Karpas-422 (cell line): Measurements from ENCODE around the gene CD38. TPM values are rescaled to one million over a fixed set of nuclear protein-coding genes. Genes with fewer than 3 reads are reported as not detected.
"Not testable (repeated sequence)": the region's sequence is repeated elsewhere in the genome, so short reads cannot be mapped to it uniquely, and the experiment has no call there.

ENCODE experiments used
- DNase-seq: peaks from one replicate; pipeline ENCODE4 v3.0.0-alpha.2; 2015
- H2AFZ ChIP-seq: fragments of 200-600 bp; sonication (generic); 2 replicates; pipeline ENCODE4 v1.6.1; 2014; ENCODE audit warnings: antibody characterized with exemption, low read length, mixed read lengths
- H3K27ac ChIP-seq: fragments of 200-600 bp; sonication (generic); 2 replicates; pipeline ENCODE4 v1.5.1; 2014; ENCODE audit warnings: mild to moderate bottlenecking, low read length, moderate library complexity
- H3K27me3 ChIP-seq: fragments of 200-600 bp; sonication (generic); 2 replicates; pipeline ENCODE4 v1.6.1; 2014; ENCODE audit warnings: low read length, mixed read lengths
- H3K36me3 ChIP-seq: fragments of 200-600 bp; sonication (generic); 2 replicates; pipeline ENCODE4 v1.6.1; 2014; ENCODE audit warnings: low read length, mixed read lengths; ENCODE audit not compliant: insufficient read depth
- H3K4me1 ChIP-seq: fragments of 200-600 bp; sonication (generic); 2 replicates; pipeline ENCODE4 v1.6.1; 2014; ENCODE audit warnings: mild to moderate bottlenecking, low read length, mixed read lengths
- H3K4me2 ChIP-seq: fragments of 200-600 bp; sonication (generic); 2 replicates; pipeline ENCODE4 v1.6.1; 2014; ENCODE audit warnings: low read length, low read depth, mild to moderate bottlenecking; ENCODE audit not compliant: poor library complexity, severe bottlenecking
- H3K4me3 ChIP-seq: fragments of 200-600 bp; sonication (generic); 2 replicates; pipeline ENCODE4 v1.5.1; 2014; ENCODE audit warnings: mild to moderate bottlenecking, antibody characterized with exemption, low read length, mixed read lengths
- H3K79me2 ChIP-seq: fragments of 200-600 bp; sonication (generic); 2 replicates; pipeline ENCODE4 v1.6.1; 2014; ENCODE audit warnings: mild to moderate bottlenecking, low read length, mixed read lengths
- H3K9ac ChIP-seq: fragments of 200-600 bp; sonication (generic); 2 replicates; pipeline ENCODE4 v1.6.0; 2014; ENCODE audit warnings: low read length
- H3K9me2 ChIP-seq: fragments of 200-600 bp; sonication (generic), shearing (Covaris generic); replicated peaks from 2 replicates; pipeline ENCODE4 v1.6.0; 2014; ENCODE audit warnings: mild to moderate bottlenecking, low read length, moderate library complexity; ENCODE audit not compliant: insufficient read depth
- H3K9me3 ChIP-seq: fragments of 300-700, 200-600 bp; sonication (generic); 2 replicates; pipeline ENCODE4 v1.6.1; 2014; ENCODE audit warnings: low read length, mixed read lengths
- H4K20me1 ChIP-seq: fragments of 200-600 bp; sonication (generic); 2 replicates; pipeline ENCODE4 v1.6.1; 2014; ENCODE audit warnings: mild to moderate bottlenecking, antibody characterized with exemption, low read length, low read depth; ENCODE audit not compliant: insufficient read depth
- total RNA-seq: library from RNA; depleted of rRNA; stranded (reverse); fragments of >200 nt; shearing (Covaris generic); gene quantifications from 2 replicates; pipeline ENCODE4 v1.2.3, GENCODE V29; 2014; ENCODE audit warnings: low replicate concordance

Gene CD38
- total RNA-seq, 1 experiment from 2014 or later, result 3.6 TPM

DNA sequence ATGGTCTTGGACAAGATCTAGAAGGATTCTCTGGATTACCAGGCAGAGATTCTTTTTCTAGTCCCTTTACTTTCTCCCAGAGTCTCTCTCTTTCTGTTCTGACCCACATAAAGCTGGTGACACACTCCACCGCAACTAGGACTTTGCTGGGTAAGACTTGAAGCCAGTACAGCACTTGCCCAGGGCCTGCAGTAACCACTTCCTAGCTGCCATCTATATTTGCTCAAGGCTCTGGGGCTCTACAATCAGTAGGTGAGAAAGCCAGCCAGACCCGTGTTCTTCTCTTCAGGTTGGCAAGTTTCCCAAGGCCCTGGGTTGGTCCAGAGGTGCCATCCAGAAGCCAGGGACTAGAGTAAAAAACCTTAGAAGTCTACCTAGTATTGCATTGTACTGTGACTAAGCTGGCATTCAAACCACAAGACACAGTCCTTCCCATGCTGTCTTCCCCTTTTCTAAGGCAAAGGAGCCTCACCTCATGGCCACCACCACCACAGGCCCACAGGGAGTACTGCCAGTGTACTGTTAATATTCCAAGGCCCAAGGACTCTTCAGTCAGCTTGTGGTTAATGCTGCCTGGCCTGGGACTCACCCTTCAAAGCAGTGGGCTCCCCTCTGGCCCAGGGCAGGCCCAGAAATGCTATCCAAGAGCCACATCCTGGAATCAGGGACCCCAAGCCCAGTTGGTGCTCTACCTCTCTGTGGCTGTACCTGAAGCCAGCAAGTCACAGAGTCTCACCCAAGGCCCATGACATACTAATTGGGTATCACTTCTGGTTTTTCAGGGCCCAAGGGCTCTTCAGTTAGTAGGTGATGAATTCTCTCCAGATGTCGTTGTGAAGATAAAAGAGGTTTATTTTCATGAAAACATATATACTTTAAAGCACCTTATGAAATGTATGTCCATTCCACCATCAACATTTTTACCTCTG, 54.7 kb downstream of the CD38 start:
- Histone ChIP-seq H3K9ac (no peak overlapping the region), H3K4me3 (no peak overlapping the region), H3K27me3 (no peaks in the 10 kb centered on the region), H2AFZ (no peak overlapping the region), H3K79me2 (no peaks in the 10 kb centered on the region), H4K20me1 (no peaks in the 10 kb centered on the region), H3K27ac (no peak overlapping the region), H3K4me1 (no peaks in the 10 kb centered on the region), H3K9me3 (no peaks in the 10 kb centered on the region), H3K9me2 (no peaks in the 10 kb centered on the region), H3K4me2 (no peak overlapping the region), H3K36me3 (no peaks in the 10 kb centered on the region)
- no peak for DNase-seq

DNA sequence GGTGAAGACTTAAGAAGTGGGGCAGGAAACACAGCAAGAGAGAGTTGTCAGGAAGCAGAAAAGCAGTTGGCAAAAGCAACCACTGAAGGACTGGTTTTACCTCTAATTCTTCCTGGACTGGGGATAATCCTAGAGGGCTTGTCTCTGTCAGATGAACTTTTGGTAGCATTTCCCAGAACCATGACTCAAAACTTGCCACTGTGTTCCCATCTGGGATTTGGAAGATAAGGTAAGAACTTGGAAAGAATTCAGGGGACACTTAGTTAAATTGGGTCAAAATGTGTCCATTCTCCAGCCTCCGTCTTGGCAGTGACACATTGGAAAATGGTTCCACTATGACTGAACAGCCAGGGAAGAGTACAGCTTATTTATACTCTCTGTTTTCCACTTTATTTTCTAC, 55.7 kb downstream of the CD38 start:
- no peaks in the 10 kb centered on the region for H3K9me2 ChIP-seq

DNA sequence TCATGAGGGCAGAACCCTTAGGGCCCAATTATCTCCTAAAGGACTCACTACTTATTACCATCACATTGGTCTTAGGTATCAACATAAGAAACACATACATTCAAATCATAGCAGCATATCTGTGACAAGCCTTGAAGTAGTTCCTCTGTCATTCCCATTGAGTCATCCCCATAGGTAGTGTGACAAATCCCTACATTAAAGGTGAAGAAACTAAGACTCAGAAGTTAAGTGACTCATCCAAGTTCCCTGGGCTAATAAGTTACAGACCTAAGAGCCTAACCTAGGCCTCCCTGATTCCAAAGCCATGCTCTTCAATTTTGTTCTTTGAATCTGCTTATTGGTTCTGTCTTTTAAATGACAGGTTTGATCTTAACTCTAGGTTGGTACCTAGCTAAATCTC, 58.2 kb downstream of the CD38 start:
- Histone ChIP-seq H3K36me3 (no peaks in the 10 kb centered on the region), H2AFZ (no peak overlapping the region), H3K4me2 (no peak overlapping the region), H3K4me1 (no peaks in the 10 kb centered on the region), H3K79me2 (no peaks in the 10 kb centered on the region), H3K4me3 (no peak overlapping the region), H3K27me3 (no peaks in the 10 kb centered on the region), H4K20me1 (no peaks in the 10 kb centered on the region), H3K27ac (no peak overlapping the region), H3K9ac (no peak overlapping the region), H3K9me3 (no peaks in the 10 kb centered on the region), H3K9me2 (no peaks in the 10 kb centered on the region)
- DNase-seq, result no peak

More for the DNA sequence above, 55.7 kb downstream of the CD38 start:
- Histone ChIP-seq H3K36me3 (no peaks in the 10 kb centered on the region), H3K27ac (no peak overlapping the region), H3K4me1 (no peaks in the 10 kb centered on the region), H2AFZ (no peak overlapping the region), H3K4me3 (no peak overlapping the region), H4K20me1 (no peaks in the 10 kb centered on the region), H3K4me2 (no peak overlapping the region), H3K27me3 (no peaks in the 10 kb centered on the region), H3K79me2 (no peaks in the 10 kb centered on the region), H3K9ac (no peak overlapping the region), H3K9me3 (no peaks in the 10 kb centered on the region)
- DNase-seq, result no peak

DNA sequence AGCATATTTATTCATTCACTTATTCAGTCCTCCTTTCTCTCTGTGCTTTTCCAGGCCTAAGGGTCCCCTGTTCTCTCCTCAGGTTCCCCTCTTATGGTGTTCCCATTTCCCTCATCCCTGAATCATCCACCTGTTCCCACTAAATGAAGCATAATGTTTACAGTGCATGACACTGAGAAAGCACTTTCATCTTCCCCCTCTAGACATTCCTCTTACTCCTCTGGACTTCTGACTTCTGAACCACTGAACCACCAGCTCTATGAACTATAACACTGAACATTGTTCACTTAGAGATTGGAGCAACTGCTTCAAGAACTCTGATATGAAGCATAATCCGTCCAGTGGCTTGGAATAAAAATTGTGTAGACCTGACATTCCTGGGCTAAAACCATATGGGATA, 59.5 kb downstream of the CD38 start:
- H3K27ac ChIP-seq, result no peak overlapping the region
- no peaks in the 10 kb centered on the region for H3K9me2 ChIP-seq
- H2AFZ ChIP-seq, result no peak overlapping the region
- H3K36me3 ChIP-seq, result no peaks in the 10 kb centered on the region
- no peak overlapping the region for H3K4me2 ChIP-seq
- no peaks in the 10 kb centered on the region for H3K27me3 ChIP-seq
- no peaks in the 10 kb centered on the region for H3K9me3 ChIP-seq
- no peak overlapping the region for H3K4me3 ChIP-seq
- DNase-seq, result no peak
- no peaks in the 10 kb centered on the region for H3K79me2 ChIP-seq
- H3K9ac ChIP-seq, result no peak overlapping the region
- no peaks in the 10 kb centered on the region for H4K20me1 ChIP-seq
- H3K4me1 ChIP-seq, result no peaks in the 10 kb centered on the region

DNA sequence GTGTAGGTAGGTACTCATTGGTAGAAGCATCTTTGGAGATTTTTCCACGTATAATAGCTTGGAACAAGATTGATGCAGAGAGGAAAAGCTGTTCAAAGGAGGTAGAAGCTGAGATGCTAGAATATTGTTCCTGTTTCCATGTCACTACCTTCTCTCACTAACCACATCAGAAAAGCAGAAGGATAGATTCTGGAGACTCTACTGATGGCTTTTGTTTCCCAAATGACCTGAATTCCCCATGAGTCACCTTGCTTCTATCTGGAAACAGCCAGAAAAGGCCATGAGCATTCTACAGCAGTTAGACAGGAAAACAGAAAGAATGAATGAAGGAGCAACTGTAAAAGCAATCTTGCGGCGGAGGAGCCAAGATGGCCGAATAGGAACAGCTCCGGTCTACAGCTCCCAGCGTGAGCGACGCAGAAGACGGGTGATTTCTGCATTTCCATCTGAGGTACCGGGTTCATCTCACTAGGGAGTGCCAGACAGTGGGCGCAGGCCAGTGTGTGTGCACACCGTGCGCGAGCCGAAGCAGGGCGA, 63.1 kb downstream of the CD38 start:
- not testable (repeated sequence) for DNase-seq, H3K9me3 ChIP-seq, H3K36me3 ChIP-seq, H4K20me1 ChIP-seq, H3K79me2 ChIP-seq, H3K9ac ChIP-seq, H2AFZ ChIP-seq, H3K9me2 ChIP-seq, H3K27me3 ChIP-seq, H3K4me3 ChIP-seq, H3K4me2 ChIP-seq, H3K27ac ChIP-seq, H3K4me1 ChIP-seq

DNA sequence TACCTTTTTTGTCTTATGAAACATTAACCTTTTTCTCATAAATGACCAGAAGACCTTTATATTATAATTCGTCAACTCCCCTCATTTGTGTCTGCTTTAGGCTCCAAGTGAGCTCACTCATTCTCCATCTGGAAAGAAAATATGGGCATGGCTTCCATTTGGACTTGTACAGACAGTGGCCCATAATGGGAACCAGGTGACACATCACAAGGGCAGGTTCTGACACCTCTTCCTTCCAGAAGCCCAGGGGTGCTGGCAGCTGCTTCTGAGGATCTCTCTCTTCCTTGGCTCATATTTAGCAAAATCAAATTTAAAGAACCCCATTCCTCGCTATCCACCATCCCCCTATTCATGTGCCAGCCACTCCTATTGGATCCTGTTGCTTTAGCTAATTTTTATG, 69.6 kb downstream of the CD38 start:
- Histone ChIP-seq H3K79me2 (no peaks in the 10 kb centered on the region), H3K4me1 (no peaks in the 10 kb centered on the region), H2AFZ (no peak overlapping the region), H4K20me1 (no peaks in the 10 kb centered on the region), H3K4me2 (no peak overlapping the region), H3K27me3 (no peaks in the 10 kb centered on the region), H3K27ac (no peak overlapping the region), H3K9ac (no peak overlapping the region), H3K36me3 (no peaks in the 10 kb centered on the region), H3K9me2 (no peaks in the 10 kb centered on the region), H3K9me3 (no peaks in the 10 kb centered on the region), H3K4me3 (no peak overlapping the region)
- DNase-seq, result no peak

DNA sequence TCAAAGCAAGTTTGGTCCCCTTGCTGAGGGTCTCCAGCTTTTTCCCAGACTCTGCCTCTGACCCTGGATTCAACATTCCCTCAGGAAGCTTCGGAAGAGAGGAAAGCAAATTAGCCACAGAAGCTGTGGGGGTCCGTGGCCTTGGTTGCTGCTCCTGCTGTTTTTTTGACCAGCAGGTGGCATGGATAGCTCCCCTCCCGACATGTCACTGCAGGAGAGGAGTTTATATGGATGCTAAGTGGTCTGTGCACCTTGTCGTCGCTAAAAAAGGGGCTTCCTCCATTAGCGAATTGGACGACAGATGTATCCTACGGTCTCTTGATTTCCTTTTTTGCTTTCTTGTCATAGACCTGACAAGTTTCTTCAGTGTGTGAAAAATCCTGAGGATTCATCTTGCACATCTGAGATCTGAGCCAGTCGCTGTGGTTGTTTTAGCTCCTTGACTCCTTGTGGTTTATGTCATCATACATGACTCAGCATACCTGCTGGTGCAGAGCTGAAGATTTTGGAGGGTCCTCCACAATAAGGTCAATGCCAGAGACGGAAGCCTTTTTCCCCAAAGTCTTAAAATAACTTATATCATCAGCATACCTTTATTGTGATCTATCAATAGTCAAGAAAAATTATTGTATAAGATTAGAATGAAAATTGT, 70.2 kb downstream of the CD38 start:
- Histone ChIP-seq H3K9ac (no peak overlapping the region), H3K36me3 (no peaks in the 10 kb centered on the region), H3K27me3 (no peaks in the 10 kb centered on the region), H3K9me2 (no peaks in the 10 kb centered on the region), H3K4me1 (no peaks in the 10 kb centered on the region), H3K4me3 (no peak overlapping the region), H4K20me1 (no peaks in the 10 kb centered on the region), H3K79me2 (no peaks in the 10 kb centered on the region), H3K9me3 (no peaks in the 10 kb centered on the region), H3K27ac (no peak overlapping the region), H2AFZ (no peak overlapping the region), H3K4me2 (no peak overlapping the region)
- DNase-seq, result no peak

DNA sequence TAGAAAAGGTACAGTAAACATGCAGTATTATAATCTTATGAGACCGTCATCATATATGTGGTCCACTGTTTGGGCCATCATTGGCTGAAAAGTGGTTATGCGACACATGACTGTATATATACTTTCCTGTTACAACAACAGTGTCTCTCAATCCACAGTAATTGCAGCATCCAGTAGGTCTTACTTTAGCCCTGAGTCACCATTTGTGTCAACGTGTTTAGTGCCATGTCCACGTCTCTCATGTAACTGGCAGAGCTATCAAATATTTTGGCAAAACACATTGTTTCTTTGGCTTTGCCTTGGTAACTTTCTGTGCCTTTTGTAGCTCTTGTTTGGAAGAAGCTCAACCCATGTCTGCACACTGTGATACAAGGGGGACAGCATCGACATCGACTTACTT, 73.8 kb downstream of the CD38 start:
- no peaks in the 10 kb centered on the region for H3K36me3 ChIP-seq
- no peak overlapping the region for H3K4me3 ChIP-seq
- H3K9me3 ChIP-seq, result no peaks in the 10 kb centered on the region
- no peak overlapping the region for H2AFZ ChIP-seq
- no peak overlapping the region for H3K9ac ChIP-seq
- H3K4me1 ChIP-seq, result no peaks in the 10 kb centered on the region
- H3K27ac ChIP-seq, result no peak overlapping the region
- no peaks in the 10 kb centered on the region for H4K20me1 ChIP-seq
- DNase-seq, result no peak
- no peaks in the 10 kb centered on the region for H3K27me3 ChIP-seq
- no peaks in the 10 kb centered on the region for H3K79me2 ChIP-seq
- no peaks in the 10 kb centered on the region for H3K9me2 ChIP-seq
- H3K4me2 ChIP-seq, result no peak overlapping the region
